NCI-H1105 (cell line): ENCODE data around the gene NCAPD2.
"Not testable (repeated sequence)": the region's sequence is repeated elsewhere in the genome, so short reads cannot be mapped to it uniquely, and the experiment has no call there.

ENCODE experiments used
- DNase-seq: peaks from one replicate; lab custom pipeline; 2025; lab: John Stamatoyannopoulos, UW

Gene NCAPD2

GRCh38 chr12:6548966-6549683 is 55.2 kb downstream of the NCAPD2 start:
- no peak for DNase-seq

- DNase-seq: no peak
These were observed 55.8 kb downstream of the NCAPD2 start for GRCh38 chr12:6549684-6550151.

DNA sequence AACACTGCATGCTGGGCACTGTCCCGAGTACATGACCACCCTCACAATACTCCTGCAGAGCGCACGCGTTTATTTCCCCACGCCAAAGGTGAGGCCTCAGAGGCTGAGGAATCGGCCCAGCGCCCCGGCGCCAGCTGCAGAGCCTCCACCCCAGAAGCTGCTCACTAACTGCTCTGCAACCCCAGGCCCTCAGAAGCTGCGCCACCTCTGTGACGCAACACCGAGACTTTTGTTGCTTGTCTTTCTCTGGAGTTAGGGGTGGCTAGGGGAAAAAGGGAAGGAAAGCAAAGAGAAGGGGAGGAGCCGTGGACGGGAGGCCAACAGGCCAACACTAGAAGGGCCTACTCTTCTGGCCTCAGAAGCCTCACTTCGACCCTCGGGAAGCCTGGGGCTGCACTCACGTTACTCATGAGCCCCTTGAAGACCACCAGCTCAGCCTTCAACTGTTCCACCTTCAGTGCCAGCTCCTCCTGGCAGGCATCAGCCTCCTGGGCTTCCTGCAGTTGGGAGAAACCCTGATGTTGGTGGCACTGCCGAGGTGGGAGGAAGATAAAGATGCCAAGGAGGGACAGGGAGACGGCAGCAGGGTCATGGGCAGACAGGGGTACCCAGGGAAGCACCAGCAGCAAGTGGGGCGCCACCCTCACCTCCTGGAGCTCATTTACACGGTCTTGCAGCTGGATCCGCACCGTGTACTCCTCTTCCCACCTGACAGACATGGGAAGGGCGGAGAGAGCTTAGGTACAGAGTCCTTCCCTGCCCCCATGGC is 56.6 kb downstream of the NCAPD2 start:
- no peak for DNase-seq

DNA sequence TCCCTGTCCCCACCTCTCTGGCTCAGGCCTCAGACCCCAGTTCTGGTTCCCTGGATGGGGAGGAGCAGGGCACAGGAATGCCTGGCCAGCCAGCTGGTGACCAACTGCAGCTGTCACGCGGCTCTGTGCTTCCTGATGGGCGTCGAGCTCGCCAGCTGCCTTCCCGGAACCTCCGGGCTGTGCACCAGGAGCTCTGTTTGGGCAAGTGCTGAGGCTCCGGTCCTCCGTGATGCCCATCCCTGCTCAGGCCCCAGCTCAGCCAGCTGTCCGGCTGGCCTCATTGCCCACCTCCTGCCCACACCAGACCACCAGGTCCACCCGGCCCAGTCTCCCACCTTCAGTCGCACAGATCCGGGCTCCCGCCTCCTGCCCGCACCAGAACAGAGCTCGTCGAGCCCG is 57.2 kb downstream of the NCAPD2 start:
- DNase-seq: no peak

- no peak for DNase-seq
These were observed 57.7 kb downstream of the NCAPD2 start for GRCh38 chr12:6551496-6552139.

DNA sequence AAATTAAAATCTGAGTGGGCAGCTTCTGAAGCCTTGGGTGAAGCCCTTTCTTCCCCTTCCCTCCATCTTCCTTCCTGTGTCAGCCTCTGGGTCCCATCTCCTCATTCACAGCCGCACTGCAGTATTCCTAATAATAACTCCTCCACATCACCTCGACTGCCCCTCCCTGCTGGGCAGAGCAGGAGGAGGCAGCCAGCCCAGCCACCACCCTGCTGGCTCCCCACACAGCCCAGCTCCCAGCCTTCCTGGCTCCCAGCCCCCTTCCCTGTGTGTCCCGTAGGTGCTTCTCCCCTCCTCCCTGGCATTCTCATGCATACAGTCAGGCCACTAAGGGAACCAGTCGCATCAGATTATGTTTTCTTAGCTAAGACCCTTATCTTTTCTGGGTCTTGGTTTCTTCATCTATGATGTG is 58.2 kb downstream of the NCAPD2 start:
- no peak for DNase-seq

- no peak for DNase-seq
These were observed 59.4 kb downstream of the NCAPD2 start for GRCh38 chr12:6553051-6553868.

DNA sequence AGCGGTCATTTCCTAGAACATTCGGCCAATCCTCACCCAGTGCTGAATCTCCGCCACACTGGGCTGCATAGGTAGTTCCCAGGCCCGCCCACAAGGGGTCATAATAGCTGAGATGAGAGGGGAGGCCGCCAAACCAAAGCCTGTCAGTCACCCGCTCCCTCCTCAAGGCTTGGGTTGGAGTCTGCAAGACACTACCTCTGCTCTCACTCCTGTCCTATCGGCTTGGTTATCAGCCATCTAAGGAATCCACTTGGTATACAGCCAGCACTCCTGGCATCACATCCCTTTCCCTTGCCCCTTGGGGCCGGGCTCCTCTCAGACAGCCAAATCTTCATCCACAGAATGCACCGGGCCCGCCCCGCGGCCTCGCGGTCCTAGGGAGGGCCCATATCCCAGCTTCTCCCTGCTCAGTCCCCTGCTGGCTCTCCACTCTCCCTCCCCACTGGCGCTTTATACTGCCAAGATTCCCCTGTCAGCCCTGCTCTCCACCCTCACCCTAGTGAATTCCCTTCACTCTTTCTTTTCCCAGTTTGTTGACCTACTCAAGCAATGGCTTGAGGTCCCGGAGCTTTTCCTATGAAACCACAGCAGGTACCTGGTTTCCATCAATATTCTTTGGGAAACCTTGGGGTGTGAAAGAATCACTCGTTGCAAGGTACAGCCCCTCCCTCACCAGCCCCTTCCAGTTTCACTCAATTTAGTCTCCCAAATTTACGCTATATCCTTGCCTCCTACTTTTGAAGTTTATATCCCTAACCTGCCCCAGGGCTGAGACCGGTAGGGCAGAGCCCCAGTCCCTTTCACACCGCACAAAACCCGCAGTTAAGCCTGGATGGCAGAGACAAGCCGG is 60.5 kb downstream of the NCAPD2 start:
- peak; percentile 26 for DNase-seq

DNA sequence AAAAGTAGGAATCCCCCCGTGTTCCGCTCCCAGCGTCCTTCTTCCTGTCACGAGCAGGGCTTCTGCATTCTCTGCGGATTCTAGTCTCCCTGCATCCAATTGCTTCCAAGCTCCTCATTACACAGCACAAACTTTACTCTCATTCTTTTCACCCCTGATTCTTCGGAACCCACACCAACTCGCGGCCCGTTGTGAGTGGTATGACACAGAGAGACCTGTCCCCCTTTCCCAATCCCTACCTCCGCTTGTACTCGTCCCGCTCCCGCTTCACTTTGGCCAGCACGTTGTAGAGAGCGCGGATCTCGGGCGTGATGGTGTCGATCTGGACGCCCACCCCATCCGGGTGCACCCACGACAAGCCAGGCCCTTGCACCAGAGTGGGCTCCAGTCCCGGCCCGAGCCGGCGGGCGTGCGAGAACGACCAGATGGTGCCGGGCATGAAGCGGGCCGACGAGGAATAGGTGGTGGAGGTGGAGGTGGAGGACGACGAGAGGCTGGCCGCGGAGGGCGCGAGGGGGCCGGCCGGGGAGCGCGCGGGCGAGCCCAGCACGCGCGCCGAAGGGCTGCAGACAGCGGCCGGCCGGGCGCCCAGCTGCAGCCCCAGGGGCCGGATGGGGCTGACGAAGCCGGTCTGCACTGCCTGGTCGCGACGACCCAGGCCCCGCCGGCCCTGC is 61.3 kb downstream of the NCAPD2 start:
- DNase-seq: no peak

GRCh38 chr12:6556496-6556817 is 62.6 kb downstream of the NCAPD2 start:
- not testable (repeated sequence) for DNase-seq

DNA sequence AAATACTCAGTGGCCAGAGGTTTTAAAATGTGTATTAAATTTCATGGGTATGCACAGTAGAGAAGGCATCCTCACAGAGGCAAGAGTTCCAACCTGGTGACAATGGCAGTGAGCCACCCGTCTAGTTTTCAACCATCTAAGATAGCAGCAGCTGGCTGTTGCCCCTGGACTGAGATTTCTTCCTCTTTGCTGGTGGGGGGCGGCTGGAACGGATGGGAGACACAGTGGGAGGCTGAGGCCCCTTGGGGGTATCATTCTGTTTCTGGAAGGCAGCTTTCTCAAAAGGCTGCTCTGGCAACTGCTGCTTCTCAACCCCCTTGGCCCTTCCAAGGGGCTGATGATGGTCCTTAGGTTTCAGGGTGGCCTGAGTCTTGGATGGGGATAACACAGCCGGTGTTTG is 63.0 kb downstream of the NCAPD2 start:
- no peak for DNase-seq

- DNase-seq: not testable (repeated sequence)
These were observed 64.3 kb downstream of the NCAPD2 start for GRCh38 chr12:6558014-6558760.

- DNase-seq: no peak
These were observed 65.6 kb downstream of the NCAPD2 start for GRCh38 chr12:6559500-6559899.

DNA sequence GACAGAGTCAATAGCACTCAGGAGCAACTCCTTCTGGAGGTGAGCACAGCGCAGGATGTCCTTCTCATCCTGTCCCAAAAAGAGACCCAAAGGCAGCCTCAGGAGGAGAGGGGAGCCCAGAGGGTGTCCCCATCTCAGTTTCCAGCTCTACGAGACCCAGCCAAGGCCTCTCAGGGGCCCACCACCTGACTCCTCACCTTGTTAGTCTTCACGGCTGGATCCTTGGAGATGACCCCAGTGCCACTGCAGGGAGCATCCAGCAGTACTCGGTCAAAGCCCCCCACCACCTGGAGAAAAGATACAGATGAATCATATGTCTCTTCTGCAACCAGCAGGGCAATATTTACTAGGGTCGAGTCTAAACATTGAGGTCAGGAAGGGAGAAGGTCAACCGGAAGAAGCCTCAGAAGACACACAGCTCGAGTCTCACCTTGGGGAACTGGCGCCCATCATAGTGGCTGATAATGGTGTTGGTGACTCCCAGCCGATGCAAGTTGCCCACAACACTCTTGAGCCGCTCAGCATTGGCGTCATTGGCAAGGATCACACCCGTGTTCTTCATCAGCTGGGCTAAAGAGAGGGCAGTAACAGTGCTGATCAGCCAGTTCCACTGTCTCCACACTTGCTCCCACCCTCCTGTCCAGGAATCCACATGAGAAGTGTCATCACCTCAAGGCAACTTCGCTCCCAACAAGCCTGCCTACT is 66.8 kb downstream of the NCAPD2 start:
- DNase-seq: no peak

DNA sequence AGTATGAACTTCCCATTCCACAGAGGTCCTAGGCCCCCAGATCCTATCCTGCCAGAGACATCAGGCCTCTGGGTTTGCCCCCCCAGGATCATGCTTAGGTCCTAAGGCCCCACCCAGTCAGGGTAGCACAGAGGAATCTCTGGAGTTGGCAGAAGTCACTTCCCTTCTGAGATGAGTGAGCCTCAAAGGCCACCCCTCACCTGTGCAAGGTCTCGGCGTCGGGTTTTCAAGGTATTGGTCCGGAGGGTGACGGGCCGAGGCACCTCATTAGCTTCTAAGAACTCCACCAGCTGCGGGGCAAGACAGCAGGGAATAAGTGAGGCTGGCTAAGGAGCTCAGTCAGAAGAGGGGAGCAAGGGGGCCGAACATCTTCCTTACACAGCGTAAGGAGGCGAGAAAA is 69.0 kb downstream of the NCAPD2 start:
- DNase-seq: no peak

GRCh38 chr12:6563448-6564050 is 69.6 kb downstream of the NCAPD2 start:
- DNase-seq: peak; percentile 20

GRCh38 chr12:6567112-6567670 is 73.3 kb downstream of the NCAPD2 start:
- DNase-seq: no peak

DNA sequence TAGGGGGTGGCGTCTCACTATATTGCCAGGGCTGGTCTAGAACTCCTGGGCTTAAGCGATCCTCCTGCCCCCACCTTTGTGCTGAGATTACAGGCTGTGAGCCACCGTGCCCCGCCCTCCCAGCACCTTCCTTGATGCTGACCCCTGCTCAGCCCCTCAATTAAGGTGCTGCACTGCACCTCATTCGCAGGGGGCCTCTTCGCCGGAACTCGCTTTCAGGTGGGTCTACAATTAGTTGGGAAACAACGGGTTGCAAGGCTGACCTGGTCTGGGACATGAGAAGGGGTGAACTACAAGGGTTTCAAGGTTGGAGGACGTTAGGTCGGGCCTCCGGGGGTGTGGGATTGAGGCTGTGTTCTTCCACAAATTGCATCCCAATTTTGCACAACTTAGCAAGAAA is 75.4 kb downstream of the NCAPD2 start:
- no peak for DNase-seq

DNA sequence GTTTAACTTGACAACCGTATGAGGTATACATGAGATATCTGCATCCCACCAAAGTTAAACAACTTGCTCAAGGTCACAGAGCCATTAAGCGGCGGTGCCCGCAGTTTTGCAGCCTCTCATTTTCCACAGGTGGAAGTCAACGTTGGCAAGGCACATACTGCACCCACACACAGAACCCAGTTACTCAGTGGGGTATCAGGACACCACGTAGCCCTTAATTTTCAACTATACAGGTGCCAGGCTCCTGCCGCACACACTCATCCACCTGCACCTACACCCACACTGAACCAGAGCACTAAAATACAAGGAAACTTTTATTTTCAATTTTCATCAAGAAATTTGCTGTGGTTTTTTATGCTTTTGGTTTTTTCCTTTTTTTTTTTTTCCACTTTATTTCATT is 75.9 kb downstream of the NCAPD2 start:
- no peak for DNase-seq
